ENCODE results near the gene SERPINA12.
"Not testable (repeated sequence)": the region's sequence is repeated elsewhere in the genome, so short reads cannot be mapped to it uniquely, and the experiment has no call there.

SERPINA12 gene

GRCh38 chr14:94515856-94516255 is 6.6 kb upstream of the SERPINA12 start:
- H3K4me1 ChIP-seq = no peaks in the 10 kb centered on the region

DNA sequence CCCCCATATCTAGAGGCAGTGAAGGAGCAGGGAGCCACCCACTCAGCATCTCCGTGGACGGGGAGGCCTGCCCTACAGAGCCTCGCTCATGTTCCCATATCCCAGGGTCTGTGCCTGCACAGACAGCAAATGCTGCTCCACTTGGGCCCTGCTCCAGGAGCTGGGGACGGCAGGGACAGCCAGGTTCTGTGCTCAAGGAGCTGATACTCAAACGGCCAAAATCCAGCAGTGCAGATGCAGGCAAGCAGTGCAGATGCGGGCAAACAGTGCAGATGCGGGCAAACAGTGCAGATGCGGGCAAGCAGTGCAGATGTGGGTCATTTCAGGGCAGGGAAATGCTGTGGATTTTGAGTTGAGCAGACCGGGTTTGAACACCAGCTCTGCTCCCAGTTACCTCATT is 6.2 kb upstream of the SERPINA12 start:
- Histone ChIP-seq H3K4me1 (no peaks in the 10 kb centered on the region), H3K4me3 (ENCODE audit: low read depth, low read length) (no peak overlapping the region), H3K36me3 (no peaks in the 10 kb centered on the region), H3K9me3 (no peaks in the 10 kb centered on the region), H3K27me3 (peaks cover 3% of the 10 kb centered on the region; the same call in 1 of the 2 replicates)
- TF ChIP-seq, protein P1, sequence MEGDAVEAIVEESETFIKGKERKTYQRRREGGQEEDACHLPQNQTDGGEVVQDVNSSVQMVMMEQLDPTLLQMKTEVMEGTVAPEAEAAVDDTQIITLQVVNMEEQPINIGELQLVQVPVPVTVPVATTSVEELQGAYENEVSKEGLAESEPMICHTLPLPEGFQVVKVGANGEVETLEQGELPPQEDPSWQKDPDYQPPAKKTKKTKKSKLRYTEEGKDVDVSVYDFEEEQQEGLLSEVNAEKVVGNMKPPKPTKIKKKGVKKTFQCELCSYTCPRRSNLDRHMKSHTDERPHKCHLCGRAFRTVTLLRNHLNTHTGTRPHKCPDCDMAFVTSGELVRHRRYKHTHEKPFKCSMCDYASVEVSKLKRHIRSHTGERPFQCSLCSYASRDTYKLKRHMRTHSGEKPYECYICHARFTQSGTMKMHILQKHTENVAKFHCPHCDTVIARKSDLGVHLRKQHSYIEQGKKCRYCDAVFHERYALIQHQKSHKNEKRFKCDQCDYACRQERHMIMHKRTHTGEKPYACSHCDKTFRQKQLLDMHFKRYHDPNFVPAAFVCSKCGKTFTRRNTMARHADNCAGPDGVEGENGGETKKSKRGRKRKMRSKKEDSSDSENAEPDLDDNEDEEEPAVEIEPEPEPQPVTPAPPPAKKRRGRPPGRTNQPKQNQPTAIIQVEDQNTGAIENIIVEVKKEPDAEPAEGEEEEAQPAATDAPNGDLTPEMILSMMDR (IDR thresholded peaks at IDR 0.05; ENCODE audit: low read depth, low read length) = no peak
- DNase-seq = no peak

More at GRCh38 chr14:94515856-94516255, 6.6 kb upstream of the SERPINA12 start:
- TF ChIP-seq, protein P1 (IDR thresholded peaks at IDR 0.05; ENCODE audit: low read depth, low read length) = no peak
- no peak for DNase-seq
- no peak overlapping the region for H3K4me3 ChIP-seq (ENCODE audit: low read depth, low read length)
- H3K9me3 ChIP-seq = no peaks in the 10 kb centered on the region
- peaks cover 3% of the 10 kb centered on the region; the same call in 1 of the 2 replicates for H3K27me3 ChIP-seq
- H3K36me3 ChIP-seq = no peaks in the 10 kb centered on the region

GRCh38 chr14:94514351-94514750 is 5.1 kb upstream of the SERPINA12 start:
- no peak for DNase-seq
- Histone ChIP-seq H3K27me3 (peaks cover 3% of the 10 kb centered on the region; the same call in 1 of the 2 replicates), H3K36me3 (no peaks in the 10 kb centered on the region), H3K9me3 (no peaks in the 10 kb centered on the region), H3K4me3 (ENCODE audit: low read depth, low read length) (no peak overlapping the region), H3K4me1 (no peaks in the 10 kb centered on the region)
- TF ChIP-seq, protein P1 (IDR thresholded peaks at IDR 0.05; ENCODE audit: low read depth, low read length) = no peak

DNA sequence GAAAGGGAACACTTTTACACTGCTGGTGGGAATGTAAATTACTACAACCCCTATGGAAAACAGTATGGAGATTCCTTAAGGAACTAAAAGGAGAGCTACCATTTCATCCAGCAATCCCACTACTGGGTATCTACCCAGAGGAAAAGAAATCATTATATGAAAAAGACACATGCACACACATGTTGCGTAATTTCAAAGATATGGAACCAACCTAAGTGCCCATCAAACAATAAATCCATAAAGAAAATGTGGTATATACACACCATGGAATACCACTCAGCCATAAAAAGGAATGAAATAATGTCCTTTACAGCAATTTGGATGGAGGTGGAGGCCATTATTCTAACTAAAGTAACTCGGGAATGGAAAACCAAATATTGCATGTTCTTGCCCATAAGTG is 1.2 kb upstream of the SERPINA12 start:
- not testable (repeated sequence) for H3K27me3 ChIP-seq; H3K9me3 ChIP-seq; DNase-seq; H3K36me3 ChIP-seq; H3K4me3 ChIP-seq (ENCODE audit: low read depth, low read length); H3K4me1 ChIP-seq

DNA sequence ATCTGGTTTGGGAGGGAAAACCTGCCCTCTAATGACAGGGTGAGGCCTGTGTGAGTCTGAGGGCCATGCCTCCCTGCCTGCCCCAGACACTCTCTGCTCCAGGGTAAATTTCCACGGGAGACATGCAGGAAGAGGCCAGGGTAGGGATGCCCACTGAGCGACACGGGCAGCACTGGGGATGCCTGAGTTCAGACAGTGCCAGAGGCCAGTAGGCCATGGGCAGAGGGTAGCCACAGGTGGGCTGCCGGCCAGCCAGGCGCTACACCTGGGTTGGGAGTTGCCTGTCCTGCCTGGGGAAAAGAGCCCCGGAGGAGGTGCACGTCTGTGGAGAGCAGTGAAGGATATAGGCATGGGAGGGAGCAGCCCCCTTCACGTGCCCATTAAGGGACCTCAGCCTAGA is 3.6 kb downstream of the SERPINA12 start:
- no peak overlapping the region for H3K4me3 ChIP-seq (ENCODE audit: low read depth, low read length)
- no peaks in the 10 kb centered on the region for H3K27me3 ChIP-seq
- H3K9me3 ChIP-seq = no peaks in the 10 kb centered on the region
- DNase-seq = no peak
- no peaks in the 10 kb centered on the region for H3K4me1 ChIP-seq
- no peaks in the 10 kb centered on the region for H3K36me3 ChIP-seq
- TF ChIP-seq, protein P1 (IDR thresholded peaks at IDR 0.05; ENCODE audit: low read depth, low read length) = no peak

DNA sequence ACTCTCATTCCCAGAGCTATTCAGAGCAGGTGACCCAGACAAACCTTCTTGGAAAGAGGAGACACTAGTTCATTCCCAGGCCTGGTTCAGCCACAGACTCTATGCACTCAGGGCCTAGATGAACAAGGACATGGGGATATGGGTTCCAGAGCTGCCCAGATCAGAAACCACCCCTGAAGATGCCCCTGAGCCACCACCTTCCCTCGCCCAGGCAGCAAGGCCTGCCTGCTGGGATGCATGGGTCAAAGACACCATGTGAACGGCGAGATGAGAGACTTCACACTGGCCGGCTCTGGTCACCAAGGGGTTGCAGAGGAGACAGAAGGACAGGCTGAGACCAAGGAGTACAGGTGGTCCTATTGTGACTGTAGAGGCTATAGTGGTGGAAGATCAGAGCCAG is 4.1 kb downstream of the SERPINA12 start:
- TF ChIP-seq, protein P1 (IDR thresholded peaks at IDR 0.05; ENCODE audit: low read depth, low read length) = no peak

More for the DNA sequence above, 4.1 kb downstream of the SERPINA12 start:
- H3K9me3 ChIP-seq = no peaks in the 10 kb centered on the region
- no peaks in the 10 kb centered on the region for H3K4me1 ChIP-seq
- no peaks in the 10 kb centered on the region for H3K27me3 ChIP-seq
- no peaks in the 10 kb centered on the region for H3K36me3 ChIP-seq
- no peak overlapping the region for H3K4me3 ChIP-seq (ENCODE audit: low read depth, low read length)
- no peak for DNase-seq

All from BE2C (cell line).